Measurements from ENCODE around the gene SPAM1.

SPAM1 gene

DNA sequence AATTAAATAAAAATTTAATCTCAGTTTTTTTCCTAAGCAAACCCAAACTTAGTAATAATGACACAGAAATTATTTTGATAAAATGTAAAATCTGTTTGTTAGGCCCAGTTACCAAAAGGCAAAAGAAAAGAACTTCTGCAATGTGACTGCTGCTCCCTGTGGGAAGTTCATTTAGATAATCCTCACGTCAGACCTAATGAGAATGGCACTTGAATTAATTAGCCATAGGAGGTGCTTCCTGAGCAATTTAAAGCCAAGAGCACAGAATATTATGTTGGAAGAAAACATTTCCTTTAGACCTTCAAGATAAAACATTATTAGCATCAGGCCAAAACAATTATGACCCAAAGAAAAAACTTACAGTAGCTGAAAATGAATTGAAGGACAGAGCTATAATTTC lies 19.4 kb downstream of the SPAM1 start:
- Histone ChIP-seq H3K27me3 (ENCODE audit: control insufficient read depth, insufficient read depth, low read length) (no peaks in the 10 kb centered on the region), H3K4me3 (ENCODE audit: low read depth, low read length) (no peak overlapping the region), H3K9ac (no peak overlapping the region), H3K4me2 (ENCODE audit: low read length) (no peak overlapping the region), H3K9me3 (ENCODE audit: control insufficient read depth, low read length) (no peaks in the 10 kb centered on the region), H3K36me3 (ENCODE audit: control insufficient read depth, insufficient read depth, low read length) (no peaks in the 10 kb centered on the region), H3K79me2 (no peaks in the 10 kb centered on the region), H3K4me1 (no peaks in the 10 kb centered on the region), H3K27ac (no peak overlapping the region), H2AFZ (no peak overlapping the region)
- TF ChIP-seq, protein P1, sequence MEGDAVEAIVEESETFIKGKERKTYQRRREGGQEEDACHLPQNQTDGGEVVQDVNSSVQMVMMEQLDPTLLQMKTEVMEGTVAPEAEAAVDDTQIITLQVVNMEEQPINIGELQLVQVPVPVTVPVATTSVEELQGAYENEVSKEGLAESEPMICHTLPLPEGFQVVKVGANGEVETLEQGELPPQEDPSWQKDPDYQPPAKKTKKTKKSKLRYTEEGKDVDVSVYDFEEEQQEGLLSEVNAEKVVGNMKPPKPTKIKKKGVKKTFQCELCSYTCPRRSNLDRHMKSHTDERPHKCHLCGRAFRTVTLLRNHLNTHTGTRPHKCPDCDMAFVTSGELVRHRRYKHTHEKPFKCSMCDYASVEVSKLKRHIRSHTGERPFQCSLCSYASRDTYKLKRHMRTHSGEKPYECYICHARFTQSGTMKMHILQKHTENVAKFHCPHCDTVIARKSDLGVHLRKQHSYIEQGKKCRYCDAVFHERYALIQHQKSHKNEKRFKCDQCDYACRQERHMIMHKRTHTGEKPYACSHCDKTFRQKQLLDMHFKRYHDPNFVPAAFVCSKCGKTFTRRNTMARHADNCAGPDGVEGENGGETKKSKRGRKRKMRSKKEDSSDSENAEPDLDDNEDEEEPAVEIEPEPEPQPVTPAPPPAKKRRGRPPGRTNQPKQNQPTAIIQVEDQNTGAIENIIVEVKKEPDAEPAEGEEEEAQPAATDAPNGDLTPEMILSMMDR (IDR thresholded peaks at IDR 0.05) = no peak

DNA sequence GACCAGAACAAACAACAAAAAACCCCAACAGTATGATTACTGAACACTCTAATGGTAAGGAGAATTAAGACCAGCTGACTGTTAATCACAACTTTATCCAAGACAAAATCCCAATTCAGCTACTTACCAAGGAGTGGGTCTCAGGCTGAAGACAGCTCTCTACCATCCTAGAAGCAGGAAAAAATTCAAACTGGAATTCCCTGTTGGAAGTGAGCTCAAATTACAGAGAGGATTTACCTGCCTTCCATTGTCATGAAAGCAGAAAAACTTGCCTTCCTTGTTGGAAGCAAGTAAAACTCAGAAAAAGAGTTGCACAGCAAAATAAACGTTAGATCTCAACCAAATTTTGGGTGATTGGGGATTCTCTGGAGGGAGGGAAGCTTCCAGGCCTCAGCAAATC lies 20.9 kb downstream of the SPAM1 start:
- Histone ChIP-seq H3K9ac (no peak overlapping the region), H2AFZ (no peak overlapping the region), H3K4me2 (ENCODE audit: low read length) (no peak overlapping the region), H3K9me3 (ENCODE audit: control insufficient read depth, low read length) (no peaks in the 10 kb centered on the region), H3K27me3 (ENCODE audit: control insufficient read depth, insufficient read depth, low read length) (no peaks in the 10 kb centered on the region), H3K4me3 (ENCODE audit: low read depth, low read length) (no peak overlapping the region), H3K27ac (no peak overlapping the region), H3K79me2 (no peaks in the 10 kb centered on the region), H3K36me3 (ENCODE audit: control insufficient read depth, insufficient read depth, low read length) (no peaks in the 10 kb centered on the region), H3K4me1 (no peaks in the 10 kb centered on the region)
- TF ChIP-seq, protein P1 (IDR thresholded peaks at IDR 0.05) = no peak

DNA sequence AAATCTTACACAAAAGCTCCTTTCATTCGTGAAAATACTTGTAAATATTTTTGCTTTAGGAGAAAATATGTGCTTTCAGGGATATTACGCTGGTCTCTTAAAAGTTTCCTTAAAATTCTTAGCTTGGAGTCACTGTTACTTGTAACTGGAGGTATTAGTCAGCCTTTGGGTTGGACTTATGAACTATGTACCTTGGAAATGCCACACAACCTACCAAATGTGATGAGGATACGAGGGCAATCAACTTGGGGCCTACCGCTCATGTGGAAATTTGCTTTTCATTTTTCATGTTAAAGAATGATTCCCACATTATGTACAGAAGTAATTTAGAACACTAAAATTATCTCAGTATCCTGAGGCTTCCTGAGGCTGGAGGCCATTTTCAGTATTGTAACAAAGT lies 23.1 kb downstream of the SPAM1 start:
- no peak overlapping the region for H3K4me3 ChIP-seq (ENCODE audit: low read depth, low read length)
- H3K4me2 ChIP-seq (ENCODE audit: low read length) = no peak overlapping the region
- H3K79me2 ChIP-seq = no peaks in the 10 kb centered on the region
- H3K27ac ChIP-seq = no peak overlapping the region
- TF ChIP-seq, protein P1 (IDR thresholded peaks at IDR 0.05) = no peak
- no peak overlapping the region for H3K9ac ChIP-seq
- H3K27me3 ChIP-seq (ENCODE audit: control insufficient read depth, insufficient read depth, low read length) = no peaks in the 10 kb centered on the region
- H3K4me1 ChIP-seq = no peaks in the 10 kb centered on the region
- H3K9me3 ChIP-seq (ENCODE audit: control insufficient read depth, low read length) = no peaks in the 10 kb centered on the region
- H3K36me3 ChIP-seq (ENCODE audit: control insufficient read depth, insufficient read depth, low read length) = no peaks in the 10 kb centered on the region
- no peak overlapping the region for H2AFZ ChIP-seq

DNA sequence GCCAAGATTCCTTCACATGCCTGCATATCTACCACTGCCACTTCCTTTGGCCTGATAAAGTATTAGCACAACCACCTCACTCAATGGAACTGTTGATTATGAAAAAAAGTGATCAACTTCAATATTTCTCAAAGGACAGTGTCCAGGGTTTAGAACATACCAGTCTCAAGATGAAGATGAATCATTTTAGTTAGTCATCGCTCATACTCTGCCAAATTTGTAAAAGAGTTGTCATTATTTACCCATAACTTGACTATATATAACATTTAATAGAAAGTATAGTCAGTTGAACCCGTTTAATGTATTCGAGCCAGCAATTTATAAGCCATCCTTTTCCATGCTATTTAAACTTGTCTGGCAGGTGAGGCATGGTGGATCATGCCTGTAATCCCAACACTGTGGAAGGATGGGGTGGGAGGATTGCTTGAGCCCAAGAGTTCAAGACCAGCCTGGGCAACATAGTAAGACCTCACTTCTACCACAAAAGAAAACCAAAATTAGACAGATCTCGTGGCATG lies 33.2 kb downstream of the SPAM1 start:
- Histone ChIP-seq H3K4me3 (ENCODE audit: low read depth, low read length) (no peak overlapping the region), H3K27ac (no peak overlapping the region), H3K9me3 (ENCODE audit: control insufficient read depth, low read length) (no peaks in the 10 kb centered on the region), H3K79me2 (no peaks in the 10 kb centered on the region), H3K27me3 (ENCODE audit: control insufficient read depth, insufficient read depth, low read length) (no peaks in the 10 kb centered on the region), H3K36me3 (ENCODE audit: control insufficient read depth, insufficient read depth, low read length) (no peaks in the 10 kb centered on the region), H3K4me1 (no peaks in the 10 kb centered on the region), H3K4me2 (ENCODE audit: low read length) (no peak overlapping the region), H2AFZ (no peak overlapping the region), H3K9ac (no peak overlapping the region)
- TF ChIP-seq, protein P1 (IDR thresholded peaks at IDR 0.05) = no peak

DNA sequence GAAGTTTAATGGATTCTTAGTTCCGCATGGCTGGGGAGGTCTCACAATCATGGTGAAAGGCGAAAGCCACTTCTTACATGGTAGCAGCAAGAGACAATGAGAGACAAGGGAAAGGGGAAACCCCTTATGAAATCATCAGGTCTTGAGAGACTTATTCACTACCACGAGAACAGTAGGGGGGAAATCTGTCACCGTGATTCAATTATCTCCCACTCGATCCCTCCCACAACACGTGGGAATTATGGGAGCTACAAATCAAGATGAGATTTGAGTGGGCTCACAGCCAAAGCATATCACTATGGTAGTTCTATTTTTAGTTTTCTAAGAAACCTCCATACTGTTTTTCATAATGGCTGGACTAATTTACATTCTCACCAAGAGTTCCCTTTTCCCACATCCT lies 36.7 kb downstream of the SPAM1 start:
- Histone ChIP-seq H3K79me2 (no peaks in the 10 kb centered on the region), H3K4me2 (ENCODE audit: low read length) (no peak overlapping the region), H3K27me3 (ENCODE audit: control insufficient read depth, insufficient read depth, low read length) (no peaks in the 10 kb centered on the region), H3K27ac (no peak overlapping the region), H3K36me3 (ENCODE audit: control insufficient read depth, insufficient read depth, low read length) (no peaks in the 10 kb centered on the region), H3K4me1 (no peaks in the 10 kb centered on the region), H2AFZ (no peak overlapping the region), H3K9ac (no peak overlapping the region), H3K4me3 (ENCODE audit: low read depth, low read length) (no peak overlapping the region), H3K9me3 (ENCODE audit: control insufficient read depth, low read length) (no peaks in the 10 kb centered on the region)
- TF ChIP-seq, protein P1 (IDR thresholded peaks at IDR 0.05) = no peak

All from parathyroid adenoma (tissue), 2 donors.